ENCODE measurements around the gene ZNF316.
"Not testable (repeated sequence)": the region's sequence is repeated elsewhere in the genome, so short reads cannot be mapped to it uniquely, and the experiment has no call there.

- TF ChIP-seq, protein P1, sequence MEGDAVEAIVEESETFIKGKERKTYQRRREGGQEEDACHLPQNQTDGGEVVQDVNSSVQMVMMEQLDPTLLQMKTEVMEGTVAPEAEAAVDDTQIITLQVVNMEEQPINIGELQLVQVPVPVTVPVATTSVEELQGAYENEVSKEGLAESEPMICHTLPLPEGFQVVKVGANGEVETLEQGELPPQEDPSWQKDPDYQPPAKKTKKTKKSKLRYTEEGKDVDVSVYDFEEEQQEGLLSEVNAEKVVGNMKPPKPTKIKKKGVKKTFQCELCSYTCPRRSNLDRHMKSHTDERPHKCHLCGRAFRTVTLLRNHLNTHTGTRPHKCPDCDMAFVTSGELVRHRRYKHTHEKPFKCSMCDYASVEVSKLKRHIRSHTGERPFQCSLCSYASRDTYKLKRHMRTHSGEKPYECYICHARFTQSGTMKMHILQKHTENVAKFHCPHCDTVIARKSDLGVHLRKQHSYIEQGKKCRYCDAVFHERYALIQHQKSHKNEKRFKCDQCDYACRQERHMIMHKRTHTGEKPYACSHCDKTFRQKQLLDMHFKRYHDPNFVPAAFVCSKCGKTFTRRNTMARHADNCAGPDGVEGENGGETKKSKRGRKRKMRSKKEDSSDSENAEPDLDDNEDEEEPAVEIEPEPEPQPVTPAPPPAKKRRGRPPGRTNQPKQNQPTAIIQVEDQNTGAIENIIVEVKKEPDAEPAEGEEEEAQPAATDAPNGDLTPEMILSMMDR (IDR thresholded peaks at IDR 0.05), result not testable (repeated sequence)
- TF ChIP-seq POLR2A (IDR thresholded peaks at IDR 0.05), result not testable (repeated sequence)
These were observed 2.1 kb upstream of the ZNF316 start for GRCh38 chr7:6634971-6635370.

Measured in body of pancreas (tissue), 4 donors.